ENCODE measurements around the gene HOMEZ. TPM values are rescaled to one million over a fixed set of nuclear protein-coding genes. Genes with fewer than 3 reads are reported as not detected.

HOMEZ gene
- total RNA-seq = 14.8 TPM
- polyA plus RNA-seq (ENCODE audit: insufficient read depth, low read depth, low replicate concordance) = 18.5 TPM
- long read RNA-seq, donor 1, full-length matches to known transcripts = 4 of 9 reads
- long read RNA-seq, donor 1, partial matches to known transcripts = 5 of 9 reads
- long read RNA-seq, donor 1, other reads (novel, unspliced or antisense) = 0 of 9 reads
- long read RNA-seq, donor 2, full-length matches to known transcripts = 14 of 14 reads
- long read RNA-seq, donor 2, partial matches to known transcripts = 0 of 14 reads
- long read RNA-seq, donor 2, other reads (novel, unspliced or antisense) = 0 of 14 reads
- long read RNA-seq, donor 3, full-length matches to known transcripts = 12 of 510 reads
- long read RNA-seq, donor 3, partial matches to known transcripts = 491 of 510 reads
- long read RNA-seq, donor 3, other reads (novel, unspliced or antisense) = 7 of 510 reads
- long read RNA-seq, donor 4, full-length matches to known transcripts = 11 of 11 reads
- long read RNA-seq, donor 4, partial matches to known transcripts = 0 of 11 reads
- long read RNA-seq, donor 4, other reads (novel, unspliced or antisense) = 0 of 11 reads
- long read RNA-seq, donor 5 = 0 reads
- long read RNA-seq, donor 6, full-length matches to known transcripts = 2 of 2 reads
- long read RNA-seq, donor 6, partial matches to known transcripts = 0 of 2 reads
- long read RNA-seq, donor 6, other reads (novel, unspliced or antisense) = 0 of 2 reads
- long read RNA-seq, donor 7, full-length matches to known transcripts = 6 of 14 reads
- long read RNA-seq, donor 7, partial matches to known transcripts = 1 of 14 reads
- long read RNA-seq, donor 7, other reads (novel, unspliced or antisense) = 7 of 14 reads
- long read RNA-seq, donor 8, full-length matches to known transcripts = 10 of 440 reads
- long read RNA-seq, donor 8, partial matches to known transcripts = 424 of 440 reads
- long read RNA-seq, donor 8, other reads (novel, unspliced or antisense) = 6 of 440 reads
- long read RNA-seq, donor 9, full-length matches to known transcripts = 1 of 1 reads
- long read RNA-seq, donor 9, partial matches to known transcripts = 0 of 1 reads
- long read RNA-seq, donor 9, other reads (novel, unspliced or antisense) = 0 of 1 reads
- long read RNA-seq, donor 10, full-length matches to known transcripts = 10 of 565 reads
- long read RNA-seq, donor 10, partial matches to known transcripts = 549 of 565 reads
- long read RNA-seq, donor 10, other reads (novel, unspliced or antisense) = 6 of 565 reads

- no peaks in the 10 kb centered on the region for H3K27me3 ChIP-seq (ENCODE audit: control insufficient read depth, insufficient read depth, low read length)
- peak within 1 kb of the TSS; percentile 83 to 99 (median 86) for H3K9ac ChIP-seq (ENCODE audit: low read length in 3 of 3)
- DNase-seq (peak; percentile 99 to 100 (median 99)), FAIRE-seq (peak; percentile 84)
- intact Hi-C loops (cut with DNase I) = no loop called here
- H3K36me3 ChIP-seq (ENCODE audit: control insufficient read depth in 2 of 3, insufficient read depth in 3 of 3, low read length in 3 of 3) = peaks cover 0 to 2% (median 0%) of the 10 kb centered on the region in 3 donors
- H3K4me1 ChIP-seq (ENCODE audit: control insufficient read depth in 2 of 3, insufficient read depth in 2 of 3, low read depth in 1 of 3, low read length in 3 of 3) = peaks cover 2 to 16% (median 5%) of the 10 kb centered on the region in 3 donors
- H3K4me3 ChIP-seq (ENCODE audit: low read length in 3 of 3) = peak within 1 kb of the TSS; percentile 79 to 98 (median 91)
- peak within 1 kb of the TSS; percentile 92 to 97 for H3K27ac ChIP-seq (ENCODE audit: low read depth in 2 of 2, low read length in 2 of 2)
- TF ChIP-seq CTCF (IDR thresholded peaks at IDR 0.05; ENCODE audit: borderline replicate concordance, extremely low read depth, insufficient read depth) = no peak
- H3K9me3 ChIP-seq (ENCODE audit: control insufficient read depth in 2 of 3, insufficient read depth in 1 of 3, low read length in 3 of 3) = no peaks in the 10 kb centered on the region
Observed at GRCh38 chr14:23286020-23286901, at the start of gene HOMEZ. Gene HOMEZ (minus strand): TSS chr14:23286132. CDS start chr14:23285952, 180 bp downstream.

GRCh38 chr14:23335623-23336022 is 49.7 kb upstream of the HOMEZ start:
- Histone ChIP-seq H3K27me3 (ENCODE audit: control insufficient read depth, insufficient read depth, low read length) (no peaks in the 10 kb centered on the region), H3K27ac (ENCODE audit: low read depth in 2 of 2, low read length in 2 of 2) (no peak overlapping the region), H3K4me3 (ENCODE audit: low read length in 3 of 3) (no peak overlapping the region), H3K36me3 (ENCODE audit: control insufficient read depth in 2 of 3, insufficient read depth in 3 of 3, low read length in 3 of 3) (no peaks in the 10 kb centered on the region), H3K9me3 (ENCODE audit: control insufficient read depth in 2 of 3, insufficient read depth in 1 of 3, low read length in 3 of 3) (no peaks in the 10 kb centered on the region), H3K9ac (ENCODE audit: low read length in 3 of 3) (no peak overlapping the region), H3K4me1 (ENCODE audit: control insufficient read depth in 2 of 3, insufficient read depth in 2 of 3, low read depth in 1 of 3, low read length in 3 of 3) (no peaks in the 10 kb centered on the region)
- intact Hi-C loops (cut with DNase I) = no loop called here
- TF ChIP-seq CTCF (IDR thresholded peaks at IDR 0.05; ENCODE audit: borderline replicate concordance, extremely low read depth, insufficient read depth) = no peak
- DNase-seq (no peak), FAIRE-seq (no peak)
